NCI-H1436 (cell line): ENCODE measurements around the gene FLT1.

Source experiments
- DNase-seq: peaks from one replicate; lab custom pipeline; 2025; lab: John Stamatoyannopoulos, UW

Gene FLT1

GRCh38 chr13:28458608-28459007, 36.3 kb downstream of the FLT1 start:
- DNase-seq, result no peak

- no peak for DNase-seq
Measured at GRCh38 chr13:28458051-28458450, 36.9 kb downstream of the FLT1 start.

- DNase-seq, result no peak
Measured at GRCh38 chr13:28457521-28457920, 37.4 kb downstream of the FLT1 start.

GRCh38 chr13:28455580-28456194, 39.2 kb downstream of the FLT1 start:
- no peak for DNase-seq

- no peak for DNase-seq
Measured at GRCh38 chr13:28452755-28453154, 42.2 kb downstream of the FLT1 start.

- DNase-seq, result no peak
Measured at GRCh38 chr13:28451482-28452217, 43.3 kb downstream of the FLT1 start.

GRCh38 chr13:28449826-28450773, 44.8 kb downstream of the FLT1 start:
- DNase-seq, result no peak

GRCh38 chr13:28448651-28449358, 46.1 kb downstream of the FLT1 start:
- no peak for DNase-seq

- no peak for DNase-seq
Measured at GRCh38 chr13:28447989-28448388, 46.9 kb downstream of the FLT1 start.

GRCh38 chr13:28447206-28447605, 47.7 kb downstream of the FLT1 start:
- DNase-seq, result no peak

- DNase-seq, result no peak
Measured at GRCh38 chr13:28442839-28443238, 52.1 kb downstream of the FLT1 start.

- DNase-seq, result no peak
Measured at GRCh38 chr13:28441529-28441928, 53.4 kb downstream of the FLT1 start.

GRCh38 chr13:28440774-28441504, 54.0 kb downstream of the FLT1 start:
- no peak for DNase-seq

- no peak for DNase-seq
Measured at GRCh38 chr13:28438598-28439334, 56.2 kb downstream of the FLT1 start.

GRCh38 chr13:28438067-28438466, 56.9 kb downstream of the FLT1 start:
- DNase-seq, result no peak

GRCh38 chr13:28435917-28436316, 59.0 kb downstream of the FLT1 start:
- DNase-seq, result no peak

GRCh38 chr13:28434926-28435325, 60.0 kb downstream of the FLT1 start:
- DNase-seq, result no peak

GRCh38 chr13:28432816-28433560, 61.9 kb downstream of the FLT1 start:
- no peak for DNase-seq

GRCh38 chr13:28429685-28430290, 65.1 kb downstream of the FLT1 start:
- no peak for DNase-seq
